HepG2 (cell line): Measurements from ENCODE around the gene DRC3. TPM values are rescaled to one million over a fixed set of nuclear protein-coding genes. Genes with fewer than 3 reads are reported as not detected.

ENCODE experiments used
- ATAC-seq: fragments of 200-7000 bp; cut with Tn5 transposase; 3 replicates; pipeline ENCODE4 v1.9.1; 2020; ENCODE audit warnings: mild to moderate bottlenecking, moderate library complexity
- BruUV-seq: library from RNA; stranded (reverse); fragments of 400-500 nt; replicated peaks from 2 replicates; lab custom pipeline; 2021; lab: Mats Ljungman, UMichigan
- CTCF ChIA-PET: fragments of 300-600 bp; formaldehyde crosslinking; extraction: SDS; loops from one replicate; lab custom pipeline; 2021; ENCODE audit warnings: low total read pairs, inconsistent platforms, low intra/inter-chr PET ratio; lab: Yijun Ruan, JAX
- POLR2A ChIA-PET: fragments of 350-600 bp; sonication (Branson Sonifier 250); formaldehyde crosslinking; loops from one replicate; lab custom pipeline; 2020; ENCODE audit warnings: antibody characterized with exemption, inconsistent platforms; lab: Yijun Ruan, JAX
- DNase-seq: peaks from one replicate; pipeline ENCODE4 v3.0.0-alpha.2; 2015; ENCODE audit warnings: low spot score
- FAIRE-seq: peaks from 3 replicates; lab custom pipeline; 2011; peaks lifted over from hg19 to GRCh38; lab: Jason Lieb, UNC
- H2AFZ ChIP-seq: one replicate; pipeline ENCODE4 v1.6.1; 2011; ENCODE audit warnings: low read length, inconsistent platforms
- H3K27ac ChIP-seq: fragments of 300-600 bp; 3 replicates; pipeline ENCODE4 v1.8.0; 2011; ENCODE audit warnings: mixed run types, mild to moderate bottlenecking, mixed read lengths, low read length, inconsistent platforms; ENCODE audit not compliant: insufficient read depth; ENCODE audit errors: extremely low read length
- H3K27me3 ChIP-seq, 2 experiments: fragments of 200-600 bp in 1 of 2; 2 replicates in 1 of 2; 3 replicates in 1 of 2; pipeline versions ENCODE4 v1.6.0 to v1.8.0; 2011; ENCODE audit warnings: low read length in 2 of 2, mild to moderate bottlenecking in 2 of 2, moderate library complexity in 2 of 2, inconsistent platforms in 1 of 2; ENCODE audit not compliant: insufficient read depth in 2 of 2, control insufficient read depth in 1 of 2
- H3K36me3 ChIP-seq, 2 experiments: fragments of 200-600 bp in 1 of 2; replicated peaks in 1 of 2; 2 replicates in 1 of 2; 3 replicates in 1 of 2; pipeline versions ENCODE4 v1.5.1 to v1.8.0; 2011; ENCODE audit warnings: low read length in 2 of 2, inconsistent platforms in 1 of 2; ENCODE audit not compliant: insufficient read depth in 2 of 2, control insufficient read depth in 1 of 2
- H3K4me1 ChIP-seq: 2 replicates; pipeline ENCODE4 v1.5.1; 2012; ENCODE audit warnings: low read length, inconsistent platforms; ENCODE audit not compliant: insufficient read depth
- H3K4me2 ChIP-seq: 2 replicates; pipeline ENCODE4 v1.6.0; 2011; ENCODE audit warnings: low read depth, low read length, inconsistent platforms
- H3K4me3 ChIP-seq, 3 experiments: fragments of 200-600 bp in 1 of 3; sonication (generic), shearing (Covaris generic) in 1 of 3; replicated peaks in 1 of 3; 2 replicates each; pipeline ENCODE4 v1.5.1; 2011 to 2016; ENCODE audit warnings: low read length in 3 of 3, inconsistent platforms in 2 of 3, low read depth in 2 of 3, mild to moderate bottlenecking in 2 of 3, control low read depth in 1 of 3, mixed read lengths in 1 of 3; ENCODE audit not compliant: insufficient read depth in 1 of 3
- H3K79me2 ChIP-seq: one replicate; pipeline ENCODE4 v1.6.1; 2011; ENCODE audit warnings: low read length, inconsistent platforms; ENCODE audit not compliant: insufficient read depth
- H3K9ac ChIP-seq: 2 replicates; pipeline ENCODE4 v1.6.0; 2011; ENCODE audit warnings: mild to moderate bottlenecking, low read depth, low read length, inconsistent platforms; ENCODE audit not compliant: insufficient read depth
- H3K9me3 ChIP-seq: 2 replicates; pipeline ENCODE4 v1.5.1; 2012; ENCODE audit warnings: mild to moderate bottlenecking, low read length
- H4K20me1 ChIP-seq: 2 replicates; pipeline ENCODE4 v1.6.0; 2011; ENCODE audit warnings: inconsistent platforms, mild to moderate bottlenecking, low read length, moderate library complexity; ENCODE audit not compliant: insufficient read depth
- CHCHD3 ChIP-seq: sonication (generic); formaldehyde crosslinking; IDR thresholded peaks from 2 replicates; pipeline ENCODE4 v1.8.0; 2022; ENCODE audit warnings: mild to moderate bottlenecking, missing genetic modification reagents, moderate library complexity
- FOXO4 ChIP-seq: sonication (generic); formaldehyde crosslinking; conservative IDR thresholded peaks from 2 replicates; pipeline ENCODE4 v1.8.1; 2023; ENCODE audit warnings: missing genetic modification reagents
- GZF1 ChIP-seq: sonication (generic); formaldehyde crosslinking; IDR thresholded peaks from 2 replicates; pipeline ENCODE4 v1.5.1; 2020; ENCODE audit warnings: mild to moderate bottlenecking, missing genetic modification reagents
- KDM2A ChIP-seq: sonication (generic); formaldehyde crosslinking; IDR thresholded peaks from 2 replicates; pipeline ENCODE4 v1.4.0; 2020; ENCODE audit warnings: low read depth, missing genetic modification reagents, borderline replicate concordance
- MIER2 ChIP-seq: IDR thresholded peaks from 2 replicates; pipeline ENCODE4 v1.6.1; 2016; ENCODE audit warnings: missing biosample characterization, missing genetic modification reagents
- REL ChIP-seq: sonication (generic); formaldehyde crosslinking; conservative IDR thresholded peaks from 2 replicates; pipeline ENCODE4 v1.8.0; 2022; ENCODE audit warnings: mild to moderate bottlenecking, missing genetic modification reagents, moderate library complexity
- RFX3 ChIP-seq: IDR thresholded peaks from 2 replicates; pipeline ENCODE4 v1.6.1; 2016; ENCODE audit warnings: missing biosample characterization, missing genetic modification reagents
- SMYD3 ChIP-seq: sonication (generic); formaldehyde crosslinking; IDR thresholded peaks from 2 replicates; pipeline ENCODE4 v1.8.1; 2023; ENCODE audit warnings: mild to moderate bottlenecking, missing genetic modification reagents
- ZFP36 ChIP-seq: fragments of 150-350 bp; IDR thresholded peaks from 2 replicates; pipeline ENCODE4 v1.6.1; 2018; ENCODE audit warnings: borderline replicate concordance, low read length, low read depth; ENCODE audit not compliant: partially characterized antibody
- ZNF331 ChIP-seq: sonication (generic); formaldehyde crosslinking; IDR thresholded peaks from 2 replicates; pipeline ENCODE4 v1.4.0; 2020; ENCODE audit warnings: missing genetic modification reagents
- ZNF513 ChIP-seq: sonication (generic); formaldehyde crosslinking; conservative IDR thresholded peaks from 2 replicates; pipeline ENCODE4 v1.5.0; 2020; ENCODE audit warnings: missing genetic modification reagents
- ZNF614 ChIP-seq: IDR thresholded peaks from 2 replicates; pipeline ENCODE4 v1.6.1; 2018; ENCODE audit warnings: missing biosample characterization, missing genetic modification reagents, inconsistent platforms, borderline replicate concordance
- ZNF724P ChIP-seq: sonication (generic); formaldehyde crosslinking; IDR thresholded peaks from 2 replicates; pipeline ENCODE4 v1.8.0; 2022; ENCODE audit warnings: missing genetic modification reagents, borderline replicate concordance
- ZNF740 ChIP-seq: sonication (generic); formaldehyde crosslinking; IDR thresholded peaks from 2 replicates; pipeline ENCODE4 v1.4.0; 2020; ENCODE audit warnings: missing genetic modification reagents
- ZNF75D ChIP-seq: sonication (generic); formaldehyde crosslinking; IDR thresholded peaks from 2 replicates; pipeline ENCODE4 v1.8.1; 2023; ENCODE audit warnings: missing genetic modification reagents, mild to moderate bottlenecking, borderline replicate concordance
- ZNF766 ChIP-seq: sonication (generic); formaldehyde crosslinking; IDR thresholded peaks from 2 replicates; pipeline ENCODE4 v1.5.0; 2020; ENCODE audit warnings: missing genetic modification reagents, borderline replicate concordance
- ZSCAN21 ChIP-seq: sonication (generic); formaldehyde crosslinking; IDR thresholded peaks from 2 replicates; pipeline ENCODE4 v1.8.0; 2022; ENCODE audit warnings: mild to moderate bottlenecking, missing genetic modification reagents, moderate library complexity, borderline replicate concordance
- ZSCAN31 ChIP-seq: sonication (generic); formaldehyde crosslinking; IDR thresholded peaks from 2 replicates; pipeline ENCODE4 v1.5.0; 2020; ENCODE audit warnings: low read depth, mild to moderate bottlenecking, missing genetic modification reagents
- in situ Hi-C: cut with HindIII; loops from 2 replicates; pipeline ENCODE4 v1.10.0; 2017; ENCODE audit warnings: low pct_unique_long_range_greater_than_20kb; ENCODE audit not compliant: extremely low pct_ligation_motif_present
- intact Hi-C: fragments of 100-400 bp; cut with micrococcal nuclease; formaldehyde crosslinking; loops from one replicate; pipeline ENCODE4 v1.10.0; 2022; ENCODE audit not compliant: unreplicated experiment
- polyA plus RNA-seq, 8 experiments: library from polyadenylated mRNA; depleted of rRNA in 3 of 8; stranded (reverse) in 7 of 8; unstranded in 1 of 8; fragments of >200 nt; fragmentation: Illumina TruSeq in 4 of 8; extraction: Trizol in 4 of 8; gene quantifications; 2 replicates each; pipeline versions ENCODE4 v1.2.1 to v1.2.3, GENCODE V29; 2011 to 2016; ENCODE audit warnings: low read depth in 4 of 8, missing spikeins in 1 of 8, mixed read lengths in 1 of 8; ENCODE audit not compliant: insufficient read depth in 1 of 8
- total RNA-seq, 5 experiments: library from RNA; depleted of rRNA; stranded (reverse); fragments of >200 nt; fragmentation: Illumina TruSeq; extraction: Trizol; gene quantifications; 2 replicates each; pipeline ENCODE4 v1.2.3, GENCODE V29; 2016; ENCODE audit warnings: low read depth in 1 of 5

The DRC3 gene
- total and polyA plus RNA-seq, 2 of the 13 experiments (the other 11 are each of a cell fraction or from before 2014, with no cell fraction given) = 0.53 to 0.87 TPM

GRCh38 chr17:17942846-17943245 lies 29.8 kb upstream of the DRC3 start:
- BruUV-seq = no TSS peak
- H3K4me2 ChIP-seq = no peak overlapping the region
- H4K20me1 ChIP-seq = no peaks in the 10 kb centered on the region
- in situ Hi-C loops (no loop called here), intact Hi-C loops (no loop called here)
- H3K79me2 ChIP-seq = no peaks in the 10 kb centered on the region
- ATAC-seq (no peak), FAIRE-seq (no peak), DNase-seq (no peak)
- H3K9ac ChIP-seq = no peak overlapping the region
- no peaks in the 10 kb centered on the region for H3K9me3 ChIP-seq
- H3K27me3 ChIP-seq = no peaks in the 10 kb centered on the region
- no peak overlapping the region for H3K4me3 ChIP-seq
- H3K27ac ChIP-seq = no peak overlapping the region
- ChIA-PET POLR2A (interaction anchor here (0.9 to 1.9 kb wide), 4 partner anchors 13 to 30 kb away, joined by 3 to 7 read pairs (median 4); partner anchors contain the start of genes DRC3 and TOM1L2), CTCF (no interaction called here)
- no peak overlapping the region for H2AFZ ChIP-seq
- peaks cover 56% of the 10 kb centered on the region for H3K4me1 ChIP-seq
- TF ChIP-seq KDM2A = no peak
- no peak for TF ChIP-seq CHCHD3
- no peak for TF ChIP-seq ZNF331
- no peak for TF ChIP-seq ZNF766 (CRISPR knock-in tag)
- no peak for TF ChIP-seq ZNF724P (CRISPR knock-in tag)
- TF ChIP-seq FOXO4 = no peak
- TF ChIP-seq RFX3 (CRISPR knock-in tag) = no peak
- TF ChIP-seq SMYD3 = no peak
- no peak for TF ChIP-seq GZF1
- TF ChIP-seq ZSCAN21 (CRISPR knock-in tag) = no peak
- TF ChIP-seq REL (CRISPR knock-in tag) = no peak
- TF ChIP-seq ZFP36 = no peak
- TF ChIP-seq ZNF614 (CRISPR knock-in tag) = no peak
- no peak for TF ChIP-seq ZSCAN31 (CRISPR knock-in tag)
- TF ChIP-seq ZNF513 (CRISPR knock-in tag) = no peak
- TF ChIP-seq ZNF740 = no peak
- TF ChIP-seq MIER2 (CRISPR knock-in tag) = no peak
- TF ChIP-seq ZNF75D (CRISPR knock-in tag) = no peak
- H3K36me3 ChIP-seq = no peaks in the 10 kb centered on the region
